Adipose tissue (tissue), 3 donors: ENCODE measurements around the gene GALNT5. TPM values are rescaled to one million over a fixed set of nuclear protein-coding genes. Genes with fewer than 3 reads are reported as not detected.
"Not testable (repeated sequence)": the region's sequence is repeated elsewhere in the genome, so short reads cannot be mapped to it uniquely, and the experiment has no call there.

Experiments
- H3K27ac ChIP-seq: one replicate; pipeline ENCODE4 v1.5.1; 2013; ENCODE audit warnings: low read depth, low read length
- WGBS, 3 donors: extraction: QIAGEN DNeasy Blood & Tissue Kit; methylation state at CpG; one replicate each; pipeline ENCODE4 v1.1.7; 2013; 5-methylcytosine and 5-hydroxymethylcytosine counted together
- polyA plus RNA-seq, 3 donors: library from polyadenylated mRNA; stranded (reverse); fragments of 200-250 nt; gene quantifications; one replicate each; pipeline ENCODE4 v1.2.3, GENCODE V29; 2013
- donor health status: healthy with polysubstance abuse.
- donor health status: Bipolar disorder and iron deficiency.
- donor health status: healthy.

Gene GALNT5
- polyA plus RNA-seq, 3 donors = 0.01 to 0.31 TPM; not detected in 1

DNA sequence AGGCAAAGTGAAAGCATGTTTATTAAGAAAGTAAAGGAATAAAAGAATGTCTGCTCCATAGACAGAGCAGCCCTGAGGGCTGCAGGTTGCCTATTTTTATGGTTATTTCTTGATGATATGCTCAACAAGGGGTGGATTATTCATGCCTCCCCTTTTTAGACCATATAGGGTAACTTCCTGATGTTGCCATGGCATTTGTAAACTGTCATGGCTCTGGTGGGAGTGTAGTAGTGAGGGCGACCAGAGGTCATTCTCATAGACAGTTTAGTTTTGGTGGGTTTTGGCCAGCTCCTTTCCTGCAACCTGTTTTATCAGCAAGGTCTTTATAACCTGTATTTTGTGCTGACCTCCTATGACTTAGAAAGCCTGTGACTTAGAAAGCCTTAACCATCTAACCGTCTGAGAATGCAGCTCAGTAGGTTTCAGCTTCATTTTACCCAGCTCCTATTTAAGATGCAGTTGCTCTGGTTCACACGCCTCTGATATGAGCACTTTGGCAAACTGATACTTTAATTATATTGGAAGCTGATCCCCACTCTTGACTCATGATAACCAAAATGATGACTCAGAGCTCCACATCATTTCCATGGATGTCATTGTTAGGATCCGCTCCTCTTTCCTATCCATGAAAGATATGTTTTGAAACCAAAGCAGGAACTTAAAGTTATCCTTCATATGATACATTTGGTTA is 82.6 kb downstream of the GALNT5 start:
- H3K27ac ChIP-seq = no peak overlapping the region
- WGBS, 3 donors = 55 to 79% (median 76%) methylated on average over 4 of the region's 4 CpGs

DNA sequence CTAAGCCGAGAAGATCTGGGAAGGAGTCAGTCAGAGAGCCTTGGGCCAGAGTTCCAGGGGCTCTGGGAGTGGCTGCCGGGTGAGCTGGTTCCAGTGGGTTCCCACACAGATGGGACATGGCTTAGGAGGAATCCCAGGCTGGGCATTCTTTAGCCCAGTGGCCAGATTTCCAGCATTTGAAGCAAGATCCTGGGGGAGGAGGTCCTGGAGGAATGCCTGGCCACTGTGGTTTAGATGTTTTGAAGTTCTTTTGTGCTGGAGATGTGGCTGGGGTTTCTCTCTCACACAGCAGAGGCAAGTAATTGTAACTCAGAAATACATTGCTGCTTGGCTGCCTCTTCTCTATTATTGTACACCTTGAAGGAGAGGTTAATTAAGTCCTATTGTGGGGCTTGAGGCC is 83.9 kb downstream of the GALNT5 start:
- 88 to 94% (median 93%) methylated on average over 2 of the region's 2 CpGs for WGBS, 3 donors
- not testable (repeated sequence) for H3K27ac ChIP-seq

DNA sequence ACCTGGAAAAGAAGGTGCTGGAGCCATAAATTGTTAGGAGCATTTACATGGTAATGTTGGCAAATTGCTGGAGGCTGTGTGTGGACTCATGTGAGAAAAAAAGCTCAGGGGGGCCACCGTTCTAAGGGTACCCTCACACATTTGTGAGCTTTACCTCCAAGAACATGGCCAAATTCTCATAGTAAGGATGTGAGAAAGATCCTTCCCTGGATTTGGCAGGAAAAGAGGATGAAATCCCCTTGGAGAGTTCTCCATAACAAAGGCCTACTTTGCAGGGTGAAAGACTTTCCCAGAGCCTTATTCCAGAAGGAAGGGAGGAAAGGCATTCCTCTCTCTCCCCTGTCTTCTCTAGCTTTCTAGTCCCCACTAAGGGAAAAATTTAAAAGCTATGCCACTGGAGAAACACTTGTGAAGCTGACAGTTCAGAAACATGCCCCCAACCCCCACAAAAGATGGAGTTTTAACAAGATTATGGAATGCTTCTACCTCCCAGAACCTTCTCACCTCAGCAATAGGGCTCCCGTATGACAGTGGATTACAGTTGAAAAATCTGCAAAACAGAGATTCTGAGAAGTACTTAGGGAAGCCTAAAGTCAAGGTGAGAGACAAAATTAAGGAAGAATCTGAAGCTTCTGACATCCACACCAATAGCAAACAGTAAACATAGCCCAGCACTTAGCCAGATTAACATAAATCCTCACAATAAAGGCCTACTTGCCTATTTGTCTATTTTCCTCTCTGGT is 88.3 kb downstream of the GALNT5 start:
- H3K27ac ChIP-seq = no peak overlapping the region
- WGBS, 3 donors = 76 to 80% (median 77%) methylated on average over 2 of the region's 2 CpGs

DNA sequence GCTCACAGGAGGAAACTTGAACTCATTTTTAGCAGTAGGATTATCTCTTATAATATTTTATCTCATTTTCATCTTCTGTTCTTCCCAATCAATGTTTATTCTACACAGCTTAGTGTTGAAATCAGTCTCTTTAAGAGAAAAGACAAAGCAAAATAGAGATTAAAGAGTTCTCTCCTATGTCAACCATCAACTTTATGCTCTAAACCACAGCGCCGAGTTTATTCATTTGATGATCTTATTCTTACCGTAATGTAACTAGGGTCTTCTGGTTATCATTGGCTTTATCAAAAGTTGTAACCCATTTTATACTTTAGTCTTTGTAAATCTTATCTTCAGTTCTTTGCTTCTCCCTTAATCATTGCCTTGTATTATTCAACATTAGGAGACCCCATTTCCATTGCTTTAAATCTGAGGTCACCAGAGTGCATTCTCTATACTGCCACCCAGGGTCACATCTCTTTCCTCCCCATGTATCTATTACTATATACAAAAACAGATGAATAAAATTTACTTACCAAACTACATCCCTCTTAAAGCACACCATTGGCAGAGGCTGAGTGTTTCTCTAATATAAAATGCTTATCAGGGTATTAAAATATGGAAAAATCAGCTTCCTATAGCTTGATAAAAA is 90.9 kb downstream of the GALNT5 start:
- 92 to 94% (median 94%) methylated on average over 3 of the region's 3 CpGs for WGBS, 3 donors

GRCh38 chr2:157349949-157350515 is 92.5 kb downstream of the GALNT5 start:
- no peak overlapping the region for H3K27ac ChIP-seq
- 51 to 70% (median 68%) methylated on average over 1 of the region's 1 CpG for WGBS, 3 donors

More for the DNA sequence above, 90.9 kb downstream of the GALNT5 start:
- no peak overlapping the region for H3K27ac ChIP-seq

DNA sequence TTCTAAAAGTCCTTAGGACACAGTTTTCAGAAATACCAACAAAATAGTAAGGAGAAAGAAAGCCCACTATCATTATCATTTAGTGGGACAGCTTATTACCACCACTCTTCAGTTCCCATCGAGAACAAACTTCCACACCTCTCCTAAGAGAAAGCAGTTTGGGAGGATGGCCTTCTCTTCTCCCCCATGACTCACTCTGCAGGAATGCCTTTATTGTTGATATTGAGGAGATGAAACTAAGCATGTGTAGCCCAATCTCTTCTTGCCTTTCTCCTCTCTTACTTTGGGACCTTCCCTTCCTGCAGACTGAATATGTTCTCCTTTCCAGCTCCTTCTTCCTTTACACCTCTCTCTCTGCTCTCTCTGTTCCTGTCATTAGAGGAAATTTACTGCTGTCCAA is 98.1 kb downstream of the GALNT5 start:
- 52 to 66% (median 65%) methylated on average over 1 of the region's 1 CpG for WGBS, 3 donors
- no peak overlapping the region for H3K27ac ChIP-seq

GRCh38 chr2:157359628-157360027 is 102.1 kb downstream of the GALNT5 start:
- 90 to 92% (median 90%) methylated on average over 2 of the region's 2 CpGs for WGBS, 3 donors
- no peak overlapping the region for H3K27ac ChIP-seq

DNA sequence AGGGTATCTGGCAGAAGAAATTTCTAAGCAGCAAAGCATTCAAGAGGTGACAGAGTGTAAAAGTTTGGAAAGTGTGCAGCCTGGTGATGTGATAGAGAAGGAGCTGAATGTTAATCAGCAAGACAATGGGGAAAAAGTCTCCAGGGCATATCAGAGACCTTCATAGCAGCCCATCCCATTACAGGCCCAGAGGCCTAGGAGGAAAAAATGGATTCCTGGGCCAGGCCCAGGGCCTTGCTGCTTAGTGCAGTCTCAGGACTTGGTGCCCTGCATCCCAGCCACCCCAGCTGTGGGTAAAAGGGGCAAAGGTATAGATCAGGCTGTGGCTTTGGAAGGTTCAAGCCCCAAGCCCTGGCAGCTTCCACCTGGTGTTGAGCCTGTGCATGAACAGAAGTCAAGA is 104.0 kb downstream of the GALNT5 start:
- H3K27ac ChIP-seq = no peak overlapping the region

DNA sequence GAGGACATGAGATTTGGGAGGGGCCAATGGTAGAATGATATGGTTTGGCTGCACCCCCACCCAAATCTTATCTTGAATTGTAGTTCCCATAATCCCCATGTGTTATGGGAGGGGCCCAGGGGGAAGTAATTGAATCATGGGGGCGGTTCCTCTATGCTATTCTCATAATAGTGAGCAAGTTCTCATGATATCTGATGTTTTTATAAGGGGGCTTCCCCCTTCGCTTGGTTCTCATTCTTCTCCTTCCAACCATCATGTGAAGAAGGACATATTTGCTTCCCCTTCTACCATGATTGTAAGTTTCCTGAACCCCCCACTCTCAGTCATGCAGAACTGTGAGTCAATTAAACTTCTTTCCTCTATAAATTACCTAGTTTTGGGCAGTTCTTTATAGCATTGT is 105.1 kb downstream of the GALNT5 start:
- WGBS, 3 donors = 85 to 94% (median 87%) methylated on average over 2 of the region's 2 CpGs
- H3K27ac ChIP-seq = no peak overlapping the region

GRCh38 chr2:157363612-157364101 is 106.2 kb downstream of the GALNT5 start:
- no peak overlapping the region for H3K27ac ChIP-seq
- WGBS, 3 donors = 52 to 64% (median 61%) methylated on average over 2 of the region's 2 CpGs

Other genes starting within 250 kb of the GALNT5 start
- gene ERMN, start 68.1 kb downstream of the GALNT5 start, polyA plus RNA-seq = under 1 TPM in 2 of 3 donors, not detected in 1; 0.05 to 0.15 TPM
- gene CYTIP, start 186.4 kb downstream of the GALNT5 start, polyA plus RNA-seq = 1 to 10 TPM; 1.3 to 8.1 (median 4.7) TPM